Measurements from ENCODE around the gene OPCML. TPM values are rescaled to one million over a fixed set of nuclear protein-coding genes. Genes with fewer than 3 reads are reported as not detected.

OPCML gene
- total and polyA plus RNA-seq, 4 donors, result under 0.01 to 0.01 TPM; not detected in 2

DNA sequence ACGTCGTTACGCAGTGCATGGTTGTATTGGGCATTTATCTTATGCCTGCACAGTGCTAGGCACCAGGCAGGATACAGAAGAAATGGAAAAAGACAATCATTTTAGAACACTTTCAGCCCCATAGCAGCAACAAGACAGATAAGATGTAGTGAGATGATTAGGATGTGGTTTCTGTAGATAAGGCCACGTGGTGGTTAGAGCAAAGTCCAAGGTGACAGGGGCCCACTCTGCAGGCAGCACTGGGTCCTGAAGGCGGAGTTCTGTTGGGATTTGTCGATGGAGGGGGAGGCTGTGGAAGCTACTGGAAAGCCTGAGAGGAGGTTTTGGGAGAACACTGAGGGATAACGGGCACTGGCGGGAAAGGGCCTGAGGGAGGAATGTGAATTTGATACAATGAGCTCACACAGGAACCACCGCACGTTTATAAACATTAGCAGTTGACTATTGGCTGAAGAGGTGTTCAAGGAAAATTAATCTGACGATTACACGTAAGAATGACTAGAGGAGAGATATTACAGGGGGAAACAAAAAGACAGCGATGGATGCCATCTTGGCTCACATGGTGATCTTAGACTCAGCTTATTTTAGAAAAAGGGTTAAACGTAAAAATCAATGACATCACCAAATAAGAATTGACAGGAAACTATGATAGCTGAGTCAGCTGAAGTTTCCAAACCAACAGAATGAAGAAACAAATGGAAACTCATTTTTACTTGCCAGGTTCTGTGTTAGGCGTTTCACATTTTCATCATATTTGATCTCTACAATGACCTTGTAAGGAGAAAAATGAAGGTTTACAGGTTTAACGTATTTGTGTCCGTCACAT, 551.0 kb downstream of the OPCML start:
- no peaks in the 10 kb centered on the region for H3K9me3 ChIP-seq (ENCODE audit: control insufficient read depth in 4 of 4, low read length in 3 of 4)
- H3K4me1 ChIP-seq (ENCODE audit: control insufficient read depth in 4 of 4, insufficient read depth in 4 of 4, low read length in 3 of 4), result no peaks in the 10 kb centered on the region
- H3K27me3 ChIP-seq (ENCODE audit: control insufficient read depth in 4 of 4, insufficient read depth in 4 of 4, low read length in 3 of 4), result peaks cover 0 to 2% (median 0%) of the 10 kb centered on the region in 4 donors
- no peaks in the 10 kb centered on the region for H3K36me3 ChIP-seq (ENCODE audit: control insufficient read depth in 4 of 4, insufficient read depth in 3 of 4, low read depth in 1 of 4, low read length in 3 of 4)
- 78% methylated on average over 17 of the region's 17 CpGs for WGBS
- H3K27ac ChIP-seq (ENCODE audit: low read depth in 1 of 2, low read length in 2 of 2), result no peak overlapping the region
- H3K4me3 ChIP-seq (ENCODE audit: low read depth in 1 of 3, low read length in 3 of 3), result no peak overlapping the region
- DNase-seq (ENCODE audit: low spot score), result no peak
- TF ChIP-seq EGR1 (IDR thresholded peaks at IDR 0.05; ENCODE audit: low read depth in 2 of 2), result no peak
- no peak for TF ChIP-seq GABPA (IDR thresholded peaks at IDR 0.05 in 1 of 2, conservative IDR thresholded peaks at IDR 0.05 in 1 of 2)
- TF ChIP-seq HNF4A (conservative IDR thresholded peaks at IDR 0.05), result no peak
- TF ChIP-seq, protein P1, sequence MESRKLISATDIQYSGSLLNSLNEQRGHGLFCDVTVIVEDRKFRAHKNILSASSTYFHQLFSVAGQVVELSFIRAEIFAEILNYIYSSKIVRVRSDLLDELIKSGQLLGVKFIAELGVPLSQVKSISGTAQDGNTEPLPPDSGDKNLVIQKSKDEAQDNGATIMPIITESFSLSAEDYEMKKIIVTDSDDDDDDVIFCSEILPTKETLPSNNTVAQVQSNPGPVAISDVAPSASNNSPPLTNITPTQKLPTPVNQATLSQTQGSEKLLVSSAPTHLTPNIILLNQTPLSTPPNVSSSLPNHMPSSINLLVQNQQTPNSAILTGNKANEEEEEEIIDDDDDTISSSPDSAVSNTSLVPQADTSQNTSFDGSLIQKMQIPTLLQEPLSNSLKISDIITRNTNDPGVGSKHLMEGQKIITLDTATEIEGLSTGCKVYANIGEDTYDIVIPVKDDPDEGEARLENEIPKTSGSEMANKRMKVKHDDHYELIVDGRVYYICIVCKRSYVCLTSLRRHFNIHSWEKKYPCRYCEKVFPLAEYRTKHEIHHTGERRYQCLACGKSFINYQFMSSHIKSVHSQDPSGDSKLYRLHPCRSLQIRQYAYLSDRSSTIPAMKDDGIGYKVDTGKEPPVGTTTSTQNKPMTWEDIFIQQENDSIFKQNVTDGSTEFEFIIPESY (IDR thresholded peaks at IDR 0.05), result no peak
- no peak for TF ChIP-seq TAF1 (conservative IDR thresholded peaks at IDR 0.05)
- TF ChIP-seq, protein P2, sequence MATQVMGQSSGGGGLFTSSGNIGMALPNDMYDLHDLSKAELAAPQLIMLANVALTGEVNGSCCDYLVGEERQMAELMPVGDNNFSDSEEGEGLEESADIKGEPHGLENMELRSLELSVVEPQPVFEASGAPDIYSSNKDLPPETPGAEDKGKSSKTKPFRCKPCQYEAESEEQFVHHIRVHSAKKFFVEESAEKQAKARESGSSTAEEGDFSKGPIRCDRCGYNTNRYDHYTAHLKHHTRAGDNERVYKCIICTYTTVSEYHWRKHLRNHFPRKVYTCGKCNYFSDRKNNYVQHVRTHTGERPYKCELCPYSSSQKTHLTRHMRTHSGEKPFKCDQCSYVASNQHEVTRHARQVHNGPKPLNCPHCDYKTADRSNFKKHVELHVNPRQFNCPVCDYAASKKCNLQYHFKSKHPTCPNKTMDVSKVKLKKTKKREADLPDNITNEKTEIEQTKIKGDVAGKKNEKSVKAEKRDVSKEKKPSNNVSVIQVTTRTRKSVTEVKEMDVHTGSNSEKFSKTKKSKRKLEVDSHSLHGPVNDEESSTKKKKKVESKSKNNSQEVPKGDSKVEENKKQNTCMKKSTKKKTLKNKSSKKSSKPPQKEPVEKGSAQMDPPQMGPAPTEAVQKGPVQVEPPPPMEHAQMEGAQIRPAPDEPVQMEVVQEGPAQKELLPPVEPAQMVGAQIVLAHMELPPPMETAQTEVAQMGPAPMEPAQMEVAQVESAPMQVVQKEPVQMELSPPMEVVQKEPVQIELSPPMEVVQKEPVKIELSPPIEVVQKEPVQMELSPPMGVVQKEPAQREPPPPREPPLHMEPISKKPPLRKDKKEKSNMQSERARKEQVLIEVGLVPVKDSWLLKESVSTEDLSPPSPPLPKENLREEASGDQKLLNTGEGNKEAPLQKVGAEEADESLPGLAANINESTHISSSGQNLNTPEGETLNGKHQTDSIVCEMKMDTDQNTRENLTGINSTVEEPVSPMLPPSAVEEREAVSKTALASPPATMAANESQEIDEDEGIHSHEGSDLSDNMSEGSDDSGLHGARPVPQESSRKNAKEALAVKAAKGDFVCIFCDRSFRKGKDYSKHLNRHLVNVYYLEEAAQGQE (IDR thresholded peaks at IDR 0.05), result no peak
- no peak for TF ChIP-seq RAD21 (IDR thresholded peaks at IDR 0.05)
- TF ChIP-seq, protein P3, sequence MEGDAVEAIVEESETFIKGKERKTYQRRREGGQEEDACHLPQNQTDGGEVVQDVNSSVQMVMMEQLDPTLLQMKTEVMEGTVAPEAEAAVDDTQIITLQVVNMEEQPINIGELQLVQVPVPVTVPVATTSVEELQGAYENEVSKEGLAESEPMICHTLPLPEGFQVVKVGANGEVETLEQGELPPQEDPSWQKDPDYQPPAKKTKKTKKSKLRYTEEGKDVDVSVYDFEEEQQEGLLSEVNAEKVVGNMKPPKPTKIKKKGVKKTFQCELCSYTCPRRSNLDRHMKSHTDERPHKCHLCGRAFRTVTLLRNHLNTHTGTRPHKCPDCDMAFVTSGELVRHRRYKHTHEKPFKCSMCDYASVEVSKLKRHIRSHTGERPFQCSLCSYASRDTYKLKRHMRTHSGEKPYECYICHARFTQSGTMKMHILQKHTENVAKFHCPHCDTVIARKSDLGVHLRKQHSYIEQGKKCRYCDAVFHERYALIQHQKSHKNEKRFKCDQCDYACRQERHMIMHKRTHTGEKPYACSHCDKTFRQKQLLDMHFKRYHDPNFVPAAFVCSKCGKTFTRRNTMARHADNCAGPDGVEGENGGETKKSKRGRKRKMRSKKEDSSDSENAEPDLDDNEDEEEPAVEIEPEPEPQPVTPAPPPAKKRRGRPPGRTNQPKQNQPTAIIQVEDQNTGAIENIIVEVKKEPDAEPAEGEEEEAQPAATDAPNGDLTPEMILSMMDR (IDR thresholded peaks at IDR 0.05; ENCODE audit: low read depth, low read length, missing input control), result no peak
- no peak overlapping the region for H3K9ac ChIP-seq (ENCODE audit: low read depth in 1 of 2, low read length in 2 of 2)

GRCh38 chr11:132980670-132981069, 551.6 kb downstream of the OPCML start:
- DNase-seq (ENCODE audit: low spot score), result no peak
- Histone ChIP-seq H3K4me1 (ENCODE audit: control insufficient read depth in 4 of 4, insufficient read depth in 4 of 4, low read length in 3 of 4) (no peaks in the 10 kb centered on the region), H3K27ac (ENCODE audit: low read depth in 1 of 2, low read length in 2 of 2) (no peak overlapping the region), H3K36me3 (ENCODE audit: control insufficient read depth in 4 of 4, insufficient read depth in 3 of 4, low read depth in 1 of 4, low read length in 3 of 4) (no peaks in the 10 kb centered on the region), H3K9me3 (ENCODE audit: control insufficient read depth in 4 of 4, low read length in 3 of 4) (no peaks in the 10 kb centered on the region), H3K9ac (ENCODE audit: low read depth in 1 of 2, low read length in 2 of 2) (no peak overlapping the region), H3K27me3 (ENCODE audit: control insufficient read depth in 4 of 4, insufficient read depth in 4 of 4, low read length in 3 of 4) (peaks cover 0 to 2% (median 0%) of the 10 kb centered on the region in 4 donors), H3K4me3 (ENCODE audit: low read depth in 1 of 3, low read length in 3 of 3) (no peak overlapping the region)
- WGBS, result 79% methylated on average over 8 of the region's 8 CpGs
- TF ChIP-seq RAD21 (IDR thresholded peaks at IDR 0.05) (no peak), GABPA (IDR thresholded peaks at IDR 0.05 in 1 of 2, conservative IDR thresholded peaks at IDR 0.05 in 1 of 2) (no peak), HNF4A (conservative IDR thresholded peaks at IDR 0.05) (no peak), YY1 (IDR thresholded peaks at IDR 0.05) (no peak), FOXA1 (IDR thresholded peaks at IDR 0.05) (no peak), TAF1 (conservative IDR thresholded peaks at IDR 0.05) (no peak), FOXA2 (IDR thresholded peaks at IDR 0.05) (no peak), EGR1 (IDR thresholded peaks at IDR 0.05; ENCODE audit: low read depth in 2 of 2) (no peak), NR2F2 (IDR thresholded peaks at IDR 0.05) (no peak), SP1 (IDR thresholded peaks at IDR 0.05) (no peak)
- TF ChIP-seq, protein P1 (IDR thresholded peaks at IDR 0.05), result no peak
- TF ChIP-seq, protein P2 (IDR thresholded peaks at IDR 0.05), result no peak
- TF ChIP-seq, protein P3 (IDR thresholded peaks at IDR 0.05; ENCODE audit: low read depth, low read length, missing input control), result no peak
